DMS79 treated with DMSO at 0.1 percent for 48 hours (cell line): Measurements from ENCODE around the gene MEP1A.
"Not testable (repeated sequence)": the region's sequence is repeated elsewhere in the genome, so short reads cannot be mapped to it uniquely, and the experiment has no call there.

ENCODE experiments used
- DNase-seq: peaks from one replicate; lab custom pipeline; 2025; lab: John Stamatoyannopoulos, UW

The MEP1A gene

GRCh38 chr6:46793138-46793537 lies at the start of gene MEP1A:
TSS of gene MEP1A (plus strand) at chr6:46793389. CDS start at chr6:46793399, 10 bp downstream.
- no peak for DNase-seq

- DNase-seq = no peak
Observed at GRCh38 chr6:46743425-46744158, 49.6 kb upstream of the MEP1A start.

GRCh38 chr6:46744159-46744725 lies 48.9 kb upstream of the MEP1A start:
- DNase-seq = not testable (repeated sequence)

GRCh38 chr6:46745973-46746372 lies 47.2 kb upstream of the MEP1A start:
- DNase-seq = no peak

GRCh38 chr6:46746696-46747095 lies 46.5 kb upstream of the MEP1A start, which contains the start of gene ANKRD66:
TSS of gene ANKRD66 (plus strand) at chr6:46746933. CDS start at chr6:46751949, 5,016 bp downstream.
- DNase-seq = no peak

- no peak for DNase-seq
Observed at GRCh38 chr6:46748940-46749503, 44.2 kb upstream of the MEP1A start.

- DNase-seq = peak; percentile 25
Observed at GRCh38 chr6:46749731-46750130, 43.5 kb upstream of the MEP1A start.

GRCh38 chr6:46751658-46752057 lies 41.5 kb upstream of the MEP1A start:
- no peak for DNase-seq

GRCh38 chr6:46755865-46756264 lies 37.3 kb upstream of the MEP1A start:
- DNase-seq = no peak

GRCh38 chr6:46756469-46757213 lies 36.5 kb upstream of the MEP1A start:
- DNase-seq = no peak

GRCh38 chr6:46757214-46757596 lies 36.0 kb upstream of the MEP1A start:
- DNase-seq = no peak

GRCh38 chr6:46758960-46759753 lies 34.0 kb upstream of the MEP1A start:
- no peak for DNase-seq

- no peak for DNase-seq
Observed at GRCh38 chr6:46760925-46761324, 32.3 kb upstream of the MEP1A start.

GRCh38 chr6:46763466-46763865 lies 29.7 kb upstream of the MEP1A start:
- DNase-seq = no peak

- not testable (repeated sequence) for DNase-seq
Observed at GRCh38 chr6:46764280-46764679, 28.9 kb upstream of the MEP1A start.

- no peak for DNase-seq
Observed at GRCh38 chr6:46764961-46765360, 28.2 kb upstream of the MEP1A start.

- DNase-seq = no peak
Observed at GRCh38 chr6:46772016-46772415, 21.2 kb upstream of the MEP1A start.

GRCh38 chr6:46772762-46773161 lies 20.4 kb upstream of the MEP1A start:
- DNase-seq = no peak

GRCh38 chr6:46773201-46773855 lies 19.9 kb upstream of the MEP1A start:
- no peak for DNase-seq

GRCh38 chr6:46774736-46775135 lies 18.5 kb upstream of the MEP1A start:
- not testable (repeated sequence) for DNase-seq

GRCh38 chr6:46776070-46776712 lies 17.0 kb upstream of the MEP1A start:
- DNase-seq = peak; percentile 92
